Sigmoid colon (tissue), 7 donors: ENCODE results near the gene CLEC9A. TPM values are rescaled to one million over a fixed set of nuclear protein-coding genes. Genes with fewer than 3 reads are reported as not detected.

ENCODE experiments used
- DNase-seq: peaks from one replicate; pipeline ENCODE4 v3.0.0-alpha.2; 2019
- H3K27ac ChIP-seq, 4 donors: fragments of 200-600 bp; sonication (generic); one replicate each; pipeline ENCODE4 v1.5.1; 2016 to 2019; ENCODE audit warnings: mild to moderate bottlenecking in 1 of 4
- H3K27me3 ChIP-seq, 3 donors: fragments of 200-600 bp; sonication (generic); one replicate each; pipeline ENCODE4 v1.5.1; 2019; ENCODE audit warnings: mild to moderate bottlenecking in 1 of 3
- H3K36me3 ChIP-seq, 4 donors: fragments of 200-600 bp; sonication (generic); one replicate each; pipeline ENCODE4 v1.5.1; 2016 to 2019
- H3K4me1 ChIP-seq, 4 donors: fragments of 200-600 bp; sonication (generic); one replicate each; pipeline ENCODE4 v1.5.1; 2017 to 2019
- H3K4me3 ChIP-seq, 4 donors: fragments of 200-600 bp; sonication (generic); one replicate each; pipeline ENCODE4 v1.5.1; 2017 to 2019; ENCODE audit warnings: mild to moderate bottlenecking in 2 of 4, moderate library complexity in 1 of 4
- H3K9me3 ChIP-seq, 4 donors: fragments of 200-600 bp in 3 of 4; sonication (generic) in 3 of 4; one replicate each; pipeline versions ENCODE4 v1.5.1 to v1.6.1; 2013 to 2019
- EP300 ChIP-seq, 4 donors: sonication (generic); formaldehyde crosslinking; IDR thresholded peaks; one replicate each; pipeline ENCODE4 v1.6.1; 2017; ENCODE audit warnings: antibody characterized with exemption in 4 of 4
- POLR2A ChIP-seq, 2 donors: fragments of 450-650 bp; IDR thresholded peaks; one replicate each; pipeline ENCODE4 v1.6.1; 2016; ENCODE audit warnings: antibody characterized with exemption in 2 of 2, mild to moderate bottlenecking in 2 of 2, moderate library complexity in 2 of 2
- POLR2AphosphoS5 ChIP-seq, 4 donors: sonication (generic); formaldehyde crosslinking; IDR thresholded peaks; one replicate each; pipeline ENCODE4 v1.6.1; 2017; ENCODE audit warnings: antibody characterized with exemption in 4 of 4
- WGBS, 2 donors: extraction: QIAGEN DNeasy Blood & Tissue Kit; methylation state at CpG; one replicate each; pipeline ENCODE4 v1.1.7; 2013; 5-methylcytosine and 5-hydroxymethylcytosine counted together
- intact Hi-C: fragments of 100-400 bp; cut with DNase I; formaldehyde crosslinking; loops from one replicate; pipeline ENCODE4 v1.15.1; 2023
- polyA plus RNA-seq, 3 donors: library from polyadenylated mRNA; stranded (reverse); fragments of 200-250 nt; gene quantifications; one replicate each; pipeline ENCODE4 v1.2.3, GENCODE V29; 2013
- total RNA-seq, 4 donors: library from RNA; depleted of rRNA; stranded (reverse); fragments of >200 nt; gene quantifications; one replicate each; pipeline ENCODE4 v1.1.0, GENCODE V29; 2016
- TF ChIP-seq, protein P1 (sequence below), 4 experiments: fragments of 450-650 bp in 3 of 4; fragments of 200-600 bp in 1 of 4; IDR thresholded peaks; one replicate each; pipeline ENCODE4 v1.5.1; 2016 to 2019; ENCODE audit warnings: antibody characterized with exemption in 4 of 4, mild to moderate bottlenecking in 3 of 4, moderate library complexity in 2 of 4
- donor health status: healthy with polysubstance abuse.
- donor health status: Bipolar disorder and iron deficiency.
- donor health status: healthy.

The CLEC9A gene
- total and polyA plus RNA-seq, 7 donors, result 0.46 to 1.5 TPM; not detected in 5

- 70 to 72% methylated on average over 3 of the region's 3 CpGs for WGBS, 2 donors
- no peaks in the 10 kb centered on the region for H3K9me3 ChIP-seq
- H3K36me3 ChIP-seq, result no peaks in the 10 kb centered on the region
- DNase-seq, result no peak
- no peak for TF ChIP-seq POLR2A (IDR thresholded peaks at IDR 0.05)
- TF ChIP-seq, protein P1, sequence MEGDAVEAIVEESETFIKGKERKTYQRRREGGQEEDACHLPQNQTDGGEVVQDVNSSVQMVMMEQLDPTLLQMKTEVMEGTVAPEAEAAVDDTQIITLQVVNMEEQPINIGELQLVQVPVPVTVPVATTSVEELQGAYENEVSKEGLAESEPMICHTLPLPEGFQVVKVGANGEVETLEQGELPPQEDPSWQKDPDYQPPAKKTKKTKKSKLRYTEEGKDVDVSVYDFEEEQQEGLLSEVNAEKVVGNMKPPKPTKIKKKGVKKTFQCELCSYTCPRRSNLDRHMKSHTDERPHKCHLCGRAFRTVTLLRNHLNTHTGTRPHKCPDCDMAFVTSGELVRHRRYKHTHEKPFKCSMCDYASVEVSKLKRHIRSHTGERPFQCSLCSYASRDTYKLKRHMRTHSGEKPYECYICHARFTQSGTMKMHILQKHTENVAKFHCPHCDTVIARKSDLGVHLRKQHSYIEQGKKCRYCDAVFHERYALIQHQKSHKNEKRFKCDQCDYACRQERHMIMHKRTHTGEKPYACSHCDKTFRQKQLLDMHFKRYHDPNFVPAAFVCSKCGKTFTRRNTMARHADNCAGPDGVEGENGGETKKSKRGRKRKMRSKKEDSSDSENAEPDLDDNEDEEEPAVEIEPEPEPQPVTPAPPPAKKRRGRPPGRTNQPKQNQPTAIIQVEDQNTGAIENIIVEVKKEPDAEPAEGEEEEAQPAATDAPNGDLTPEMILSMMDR (IDR thresholded peaks at IDR 0.05), result no peak
- no peak for TF ChIP-seq POLR2AphosphoS5 (IDR thresholded peaks at IDR 0.05)
- no peak for TF ChIP-seq EP300 (IDR thresholded peaks at IDR 0.05)
- H3K27ac ChIP-seq, result no peak overlapping the region
- H3K27me3 ChIP-seq, result no peaks in the 10 kb centered on the region
- intact Hi-C loops, result no loop called here
- no peak overlapping the region for H3K4me3 ChIP-seq
- H3K4me1 ChIP-seq, result no peaks in the 10 kb centered on the region
These were observed 18.0 kb downstream of the CLEC9A start for GRCh38 chr12:10048526-10048925.

- no peak overlapping the region for H3K4me3 ChIP-seq
- no peak overlapping the region for H3K27ac ChIP-seq
- TF ChIP-seq POLR2A (IDR thresholded peaks at IDR 0.05) (no peak), EP300 (IDR thresholded peaks at IDR 0.05) (no peak), POLR2AphosphoS5 (IDR thresholded peaks at IDR 0.05) (no peak)
- TF ChIP-seq, protein P1 (IDR thresholded peaks at IDR 0.05), result no peak
- 56 to 77% methylated on average over 7 of the region's 7 CpGs for WGBS, 2 donors
- intact Hi-C loops, result no loop called here
- H3K4me1 ChIP-seq, result no peaks in the 10 kb centered on the region
- no peaks in the 10 kb centered on the region for H3K36me3 ChIP-seq
- no peaks in the 10 kb centered on the region for H3K27me3 ChIP-seq
- H3K9me3 ChIP-seq, result no peaks in the 10 kb centered on the region
- DNase-seq, result no peak
These were observed 21.9 kb downstream of the CLEC9A start for GRCh38 chr12:10052193-10052913.

- WGBS, 2 donors, result 76 to 79% methylated on average over 5 of the region's 5 CpGs
- intact Hi-C loops, result no loop called here
- no peak overlapping the region for H3K4me3 ChIP-seq
- no peak overlapping the region for H3K27ac ChIP-seq
- H3K4me1 ChIP-seq, result no peaks in the 10 kb centered on the region
- H3K9me3 ChIP-seq, result no peaks in the 10 kb centered on the region
- H3K36me3 ChIP-seq, result no peaks in the 10 kb centered on the region
- no peak for DNase-seq
- no peaks in the 10 kb centered on the region for H3K27me3 ChIP-seq
- TF ChIP-seq, protein P1 (IDR thresholded peaks at IDR 0.05), result no peak
- TF ChIP-seq POLR2AphosphoS5 (IDR thresholded peaks at IDR 0.05), result no peak
- TF ChIP-seq EP300 (IDR thresholded peaks at IDR 0.05), result no peak
- no peak for TF ChIP-seq POLR2A (IDR thresholded peaks at IDR 0.05)
These were observed 27.9 kb downstream of the CLEC9A start for GRCh38 chr12:10058387-10058786.

DNA sequence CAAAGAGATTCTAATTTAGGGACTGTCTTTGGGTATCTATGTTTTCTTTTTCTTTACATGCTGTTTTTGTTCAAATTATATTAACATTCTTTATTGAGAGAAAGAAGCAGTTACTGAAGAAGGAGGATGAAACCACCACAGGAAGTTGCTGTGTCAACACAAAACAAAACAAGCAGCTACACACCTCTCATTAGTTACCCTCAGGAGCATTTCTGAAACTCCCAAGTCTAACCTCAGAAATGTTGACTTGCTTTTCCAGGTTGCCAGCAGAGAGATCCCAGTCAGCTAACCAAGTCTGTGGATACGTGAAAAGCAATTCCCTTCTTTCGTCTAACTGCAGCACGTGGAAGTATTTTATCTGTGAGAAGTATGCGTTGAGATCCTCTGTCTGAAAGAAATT lies 34.8 kb downstream of the CLEC9A start:
- H3K27me3 ChIP-seq, result no peaks in the 10 kb centered on the region
- WGBS, 2 donors, result 91 to 95% methylated on average over 4 of the region's 4 CpGs
- H3K4me3 ChIP-seq, result no peak overlapping the region
- peaks cover 0 to 22% (median 12%) of the 10 kb centered on the region in 4 donors for H3K4me1 ChIP-seq
- intact Hi-C loops, result no loop called here
- no peak overlapping the region for H3K27ac ChIP-seq
- DNase-seq, result no peak
- no peaks in the 10 kb centered on the region for H3K36me3 ChIP-seq
- no peaks in the 10 kb centered on the region for H3K9me3 ChIP-seq
- TF ChIP-seq POLR2A (IDR thresholded peaks at IDR 0.05) (no peak), EP300 (IDR thresholded peaks at IDR 0.05) (no peak), POLR2AphosphoS5 (IDR thresholded peaks at IDR 0.05) (no peak)
- TF ChIP-seq, protein P1 (IDR thresholded peaks at IDR 0.05), result no peak
